MM.1S (cell line): ENCODE data around the gene PMEPA1.

Experiments
- DNase-seq: peaks from one replicate; pipeline ENCODE4 v3.0.0-alpha.2; 2015
- H2AFZ ChIP-seq: fragments of 300-600 bp; sonication (generic); 2 replicates; pipeline ENCODE4 v1.6.0; 2016; ENCODE audit warnings: antibody characterized with exemption, low read length
- H3F3A ChIP-seq: fragments of 300-600 bp; sonication (generic); 2 replicates; pipeline ENCODE4 v1.6.1; 2016; ENCODE audit warnings: mild to moderate bottlenecking, antibody characterized with exemption, low read length, moderate library complexity, mixed read lengths; ENCODE audit not compliant: insufficient read depth
- H3K27ac ChIP-seq: fragments of 300-600 bp; sonication (generic); 2 replicates; pipeline ENCODE4 v1.5.1; 2016; ENCODE audit warnings: mild to moderate bottlenecking, low read length
- H3K27me3 ChIP-seq: fragments of 300-600 bp; sonication (generic); replicated peaks from 2 replicates; pipeline ENCODE4 v1.6.0; 2016; ENCODE audit warnings: low read length; ENCODE audit not compliant: insufficient read depth
- H3K36me3 ChIP-seq: fragments of 300-600 bp; sonication (generic); replicated peaks from 2 replicates; pipeline ENCODE4 v1.6.1; 2016; ENCODE audit warnings: mild to moderate bottlenecking, low read length, mixed read lengths; ENCODE audit not compliant: insufficient read depth
- H3K4me1 ChIP-seq: fragments of 300-600 bp; sonication (generic); 2 replicates; pipeline ENCODE4 v1.6.1; 2016; ENCODE audit warnings: low read length, mixed read lengths
- H3K4me2 ChIP-seq: fragments of 300-600 bp; sonication (generic); 2 replicates; pipeline ENCODE4 v1.6.0; 2016; ENCODE audit warnings: low read depth, low read length
- H3K4me3 ChIP-seq: fragments of 300-600 bp; sonication (generic); 2 replicates; pipeline ENCODE4 v1.5.1; 2016; ENCODE audit warnings: low read length, mixed read lengths
- H3K79me2 ChIP-seq: fragments of 300-600 bp; sonication (generic); 2 replicates; pipeline ENCODE4 v1.6.1; 2016; ENCODE audit warnings: mixed run types, low read length, mixed read lengths
- H3K9ac ChIP-seq: fragments of 300-600 bp; sonication (generic); 2 replicates; pipeline ENCODE4 v1.6.1; 2016; ENCODE audit warnings: low read length, mixed read lengths
- H3K9me2 ChIP-seq: fragments of 300-600 bp; sonication (generic); replicated peaks from 2 replicates; pipeline ENCODE4 v1.6.1; 2016; ENCODE audit warnings: mild to moderate bottlenecking, low read length, mixed read lengths; ENCODE audit not compliant: insufficient read depth
- H3K9me3 ChIP-seq: fragments of 300-600 bp; sonication (generic); replicated peaks from 2 replicates; pipeline ENCODE4 v1.6.1; 2016; ENCODE audit warnings: mild to moderate bottlenecking, low read length, mixed read lengths; ENCODE audit not compliant: insufficient read depth
- H4K20me1 ChIP-seq: fragments of 300-600 bp; sonication (generic); 2 replicates; pipeline ENCODE4 v1.6.1; 2016; ENCODE audit warnings: mild to moderate bottlenecking, low read length, moderate library complexity, mixed read lengths; ENCODE audit not compliant: insufficient read depth
- EZH2 ChIP-seq: fragments of 300-600 bp; sonication (generic); optimal IDR thresholded peaks from 2 replicates; pipeline ENCODE3; 2017; ENCODE audit warnings: low read depth, mild to moderate bottlenecking, antibody characterized with exemption, low read length, mixed read lengths
- EZH2phosphoT487 ChIP-seq: fragments of 300-600 bp; sonication (generic); IDR thresholded peaks from 2 replicates; pipeline ENCODE4 v1.6.1; 2018; ENCODE audit warnings: antibody characterized with exemption, low read length
- TF ChIP-seq, protein P1 (sequence below): fragments of 300-600 bp; sonication (generic); IDR thresholded peaks from 2 replicates; pipeline ENCODE4 v1.5.1; 2016; ENCODE audit warnings: antibody characterized with exemption, low read length, mixed read lengths

The PMEPA1 gene

DNA sequence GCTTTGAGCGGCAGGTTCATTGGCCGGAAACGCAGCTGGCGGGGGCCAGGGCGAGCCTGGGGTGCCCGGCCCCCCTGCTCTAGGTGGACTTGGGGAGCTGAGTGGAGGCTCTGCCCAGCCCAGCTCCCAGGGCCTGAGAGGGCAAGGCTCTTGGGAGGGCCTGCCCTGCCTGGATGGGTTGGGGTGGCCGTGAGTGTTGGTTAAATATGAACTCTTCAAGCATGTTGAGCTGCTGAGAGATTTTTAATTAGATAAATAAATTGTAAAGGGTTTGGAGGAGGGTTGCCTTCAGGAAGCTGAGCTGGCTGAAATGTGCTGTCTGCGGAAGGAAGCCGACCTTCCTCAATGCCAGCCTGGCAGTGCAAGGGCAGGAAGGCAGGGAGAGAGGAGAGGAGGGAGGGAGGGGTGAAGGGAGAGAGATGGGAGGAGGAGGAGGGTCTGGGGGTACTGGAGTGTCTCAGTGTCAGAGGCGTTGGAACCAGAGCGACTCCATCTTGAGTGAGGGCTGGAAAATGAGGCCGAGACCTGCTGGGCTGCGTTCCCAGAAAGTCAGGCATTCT, 39.4 kb upstream of the PMEPA1 start:
- no peaks in the 10 kb centered on the region for H3K9me2 ChIP-seq
- 0 out of 2 replicates have a peak overlapping the region, but pooled peaks have one; percentile 39 for H2AFZ ChIP-seq
- H3K4me2 ChIP-seq, result peak overlapping the region; percentile 58; the same call in 1 of the 2 replicates
- no peaks in the 10 kb centered on the region; the same call in 1 of the 2 replicates for H3F3A ChIP-seq
- no peaks in the 10 kb centered on the region for H3K79me2 ChIP-seq
- no peaks in the 10 kb centered on the region for H3K4me1 ChIP-seq
- no peak overlapping the region for H3K27ac ChIP-seq
- H3K9ac ChIP-seq, result no peak overlapping the region
- TF ChIP-seq EZH2phosphoT487, result no peak
- TF ChIP-seq EZH2, result no peak
- peaks cover 64% of the 10 kb centered on the region for H3K27me3 ChIP-seq
- H3K9me3 ChIP-seq, result no peaks in the 10 kb centered on the region
- no peak for DNase-seq
- no peaks in the 10 kb centered on the region for H3K36me3 ChIP-seq
- no peaks in the 10 kb centered on the region for H4K20me1 ChIP-seq
- H3K4me3 ChIP-seq, result peak overlapping the region; percentile 13; the same call in 1 of the 2 replicates

DNA sequence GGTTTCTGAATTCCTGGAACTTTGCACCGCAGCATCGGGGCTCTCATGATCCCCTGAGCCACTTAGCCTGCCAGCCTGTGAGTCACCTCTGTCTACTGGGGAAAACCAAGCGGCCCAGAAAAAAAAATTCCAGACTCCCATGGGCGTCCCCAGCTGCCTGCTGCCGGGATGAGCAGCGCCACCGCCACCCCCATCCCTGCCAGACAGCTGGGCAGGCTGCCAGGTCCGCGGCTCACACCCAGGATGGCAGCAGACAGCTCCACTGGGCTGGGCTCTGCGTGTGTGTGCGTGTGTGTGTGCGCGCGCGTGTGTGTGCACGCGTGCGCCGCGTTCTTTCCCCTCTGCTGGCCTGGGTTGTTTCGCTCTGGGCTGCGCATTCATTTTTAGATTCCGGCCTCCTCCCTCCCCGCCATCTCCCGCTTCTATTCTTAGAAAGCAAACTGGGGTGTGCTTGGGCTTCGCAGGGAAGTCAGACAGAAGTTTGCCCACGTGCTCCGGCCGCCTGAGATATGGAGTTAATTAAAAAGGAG, 38.9 kb upstream of the PMEPA1 start:
- no peaks in the 10 kb centered on the region; the same call in 1 of the 2 replicates for H3F3A ChIP-seq
- no peaks in the 10 kb centered on the region for H3K9me3 ChIP-seq
- H3K4me3 ChIP-seq, result peak overlapping the region; percentile 13; the same call in 1 of the 2 replicates
- no peaks in the 10 kb centered on the region for H4K20me1 ChIP-seq
- H3K36me3 ChIP-seq, result no peaks in the 10 kb centered on the region
- peak overlapping the region; percentile 58; the same call in 1 of the 2 replicates for H3K4me2 ChIP-seq
- DNase-seq, result peak; percentile 34
- no peak overlapping the region for H3K27ac ChIP-seq
- H3K9me2 ChIP-seq, result no peaks in the 10 kb centered on the region
- peaks cover 59% of the 10 kb centered on the region for H3K27me3 ChIP-seq
- H3K79me2 ChIP-seq, result no peaks in the 10 kb centered on the region
- no peak overlapping the region for H3K9ac ChIP-seq
- 0 out of 2 replicates have a peak overlapping the region, but pooled peaks have one; percentile 39 for H2AFZ ChIP-seq
- H3K4me1 ChIP-seq, result no peaks in the 10 kb centered on the region
- TF ChIP-seq EZH2phosphoT487 (no peak), EZH2 (no peak)
- TF ChIP-seq, protein P1, sequence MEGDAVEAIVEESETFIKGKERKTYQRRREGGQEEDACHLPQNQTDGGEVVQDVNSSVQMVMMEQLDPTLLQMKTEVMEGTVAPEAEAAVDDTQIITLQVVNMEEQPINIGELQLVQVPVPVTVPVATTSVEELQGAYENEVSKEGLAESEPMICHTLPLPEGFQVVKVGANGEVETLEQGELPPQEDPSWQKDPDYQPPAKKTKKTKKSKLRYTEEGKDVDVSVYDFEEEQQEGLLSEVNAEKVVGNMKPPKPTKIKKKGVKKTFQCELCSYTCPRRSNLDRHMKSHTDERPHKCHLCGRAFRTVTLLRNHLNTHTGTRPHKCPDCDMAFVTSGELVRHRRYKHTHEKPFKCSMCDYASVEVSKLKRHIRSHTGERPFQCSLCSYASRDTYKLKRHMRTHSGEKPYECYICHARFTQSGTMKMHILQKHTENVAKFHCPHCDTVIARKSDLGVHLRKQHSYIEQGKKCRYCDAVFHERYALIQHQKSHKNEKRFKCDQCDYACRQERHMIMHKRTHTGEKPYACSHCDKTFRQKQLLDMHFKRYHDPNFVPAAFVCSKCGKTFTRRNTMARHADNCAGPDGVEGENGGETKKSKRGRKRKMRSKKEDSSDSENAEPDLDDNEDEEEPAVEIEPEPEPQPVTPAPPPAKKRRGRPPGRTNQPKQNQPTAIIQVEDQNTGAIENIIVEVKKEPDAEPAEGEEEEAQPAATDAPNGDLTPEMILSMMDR, result no peak

DNA sequence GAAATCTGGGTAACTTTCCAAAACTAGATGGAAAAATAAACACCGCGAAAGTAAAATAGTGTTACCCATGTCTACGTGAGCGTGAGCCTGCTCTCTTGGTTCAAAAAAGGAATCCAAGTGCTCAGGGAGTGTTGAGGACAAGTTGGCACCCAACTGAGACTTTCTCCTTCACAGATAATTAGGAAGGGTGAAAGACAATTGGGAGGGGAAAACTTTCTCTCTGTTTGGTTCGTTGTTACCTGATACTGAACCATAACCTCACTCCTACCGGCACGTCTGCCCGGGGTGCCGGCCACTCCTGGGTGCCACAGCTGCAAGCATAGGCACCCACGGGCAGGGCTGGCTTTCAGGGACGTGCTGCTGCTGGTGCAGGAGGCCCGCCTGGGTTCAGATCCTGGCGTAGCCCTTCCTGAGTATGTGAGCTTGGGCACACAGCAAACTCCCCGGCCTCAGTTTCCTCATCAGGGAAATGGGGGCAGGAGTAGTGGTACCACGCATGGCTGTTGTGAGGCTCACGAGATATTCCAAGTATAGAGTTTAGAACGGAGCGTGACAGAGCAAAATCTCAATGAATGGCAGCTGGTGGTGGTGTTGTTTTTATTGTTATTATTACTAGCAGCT, 38.2 kb upstream of the PMEPA1 start:
- H3K27ac ChIP-seq, result no peak overlapping the region
- H3K79me2 ChIP-seq, result no peaks in the 10 kb centered on the region
- no peaks in the 10 kb centered on the region for H3K9me3 ChIP-seq
- peaks cover 52% of the 10 kb centered on the region for H3K27me3 ChIP-seq
- no peak overlapping the region for H3K4me3 ChIP-seq
- no peak overlapping the region for H2AFZ ChIP-seq
- no peaks in the 10 kb centered on the region for H3K36me3 ChIP-seq
- no peak overlapping the region; the same call in 1 of the 2 replicates for H3K4me2 ChIP-seq
- DNase-seq, result no peak
- no peaks in the 10 kb centered on the region for H3K4me1 ChIP-seq
- H3F3A ChIP-seq, result no peaks in the 10 kb centered on the region; the same call in 1 of the 2 replicates
- no peaks in the 10 kb centered on the region for H4K20me1 ChIP-seq
- TF ChIP-seq EZH2 (no peak), EZH2phosphoT487 (no peak)
- TF ChIP-seq, protein P1, result no peak
- no peaks in the 10 kb centered on the region for H3K9me2 ChIP-seq
- H3K9ac ChIP-seq, result no peak overlapping the region
